GM12873 (cell line): ENCODE measurements around the gene GLI1.
A peak's percentile ranks its signal among the peaks of the same experiment; 100 is the strongest.

Experiments used
- CTCF ChIP-seq: IDR thresholded peaks from 2 replicates; pipeline ENCODE4 v1.5.1; 2012; ENCODE audit warnings: low read depth, mild to moderate bottlenecking, moderate library complexity, low read length, control low read depth; ENCODE audit not compliant: insufficient read depth; ENCODE audit errors: missing control alignments

The GLI1 gene

GRCh38 chr12:57475271-57476161 is 15.9 kb downstream of the GLI1 start:
- TF ChIP-seq CTCF: no peak

- TF ChIP-seq CTCF: peak; percentile 78
Measured at GRCh38 chr12:57476162-57476992, 16.8 kb downstream of the GLI1 start.

- TF ChIP-seq CTCF: no peak
Measured at GRCh38 chr12:57476993-57477709, 17.6 kb downstream of the GLI1 start.

GRCh38 chr12:57477710-57478681 is 18.4 kb downstream of the GLI1 start:
- TF ChIP-seq CTCF: no peak

GRCh38 chr12:57479043-57479375 is 19.4 kb downstream of the GLI1 start:
- TF ChIP-seq CTCF: no peak

- TF ChIP-seq CTCF: no peak
Measured at GRCh38 chr12:57479376-57480115, 20.0 kb downstream of the GLI1 start, which contains the start of gene ARHGAP9. Gene ARHGAP9 (minus strand): TSS chr12:57479866. CDS start chr12:57479406, 460 bp downstream.
